Astrocyte (in vitro differentiated cells and primary cell): Measurements from ENCODE around the gene UGDH. TPM values are rescaled to one million over a fixed set of nuclear protein-coding genes. Genes with fewer than 3 reads are reported as not detected.

Experiments used
- DNase-seq: peaks from one replicate; pipeline ENCODE4 v3.0.0-alpha.2; 2010; ENCODE audit warnings: low read depth
- FAIRE-seq: peaks from 2 replicates; lab custom pipeline; 2011; peaks lifted over from hg19 to GRCh38; lab: Jason Lieb, UNC
- H2AFZ ChIP-seq: 2 replicates; pipeline ENCODE4 v1.6.0; 2012; ENCODE audit warnings: low read depth, low read length, inconsistent platforms
- H3K27ac ChIP-seq: 2 replicates; pipeline ENCODE4 v1.5.1; 2011; ENCODE audit warnings: low read depth, low read length, inconsistent platforms
- H3K27me3 ChIP-seq: 2 replicates; pipeline ENCODE4 v1.6.0; 2011; ENCODE audit warnings: low read length, inconsistent platforms; ENCODE audit not compliant: insufficient read depth
- H3K36me3 ChIP-seq: 2 replicates; pipeline ENCODE4 v1.5.1; 2011; ENCODE audit warnings: low read length, inconsistent platforms; ENCODE audit not compliant: insufficient read depth
- H3K4me1 ChIP-seq: 2 replicates; pipeline ENCODE4 v1.5.1; 2011; ENCODE audit warnings: low read length, inconsistent platforms; ENCODE audit not compliant: insufficient read depth
- H3K4me2 ChIP-seq: 2 replicates; pipeline ENCODE4 v1.6.0; 2012; ENCODE audit warnings: low read length, inconsistent platforms
- H3K4me3 ChIP-seq: 2 replicates; pipeline ENCODE4 v1.5.1; 2011; ENCODE audit warnings: low read depth, mild to moderate bottlenecking, low read length, inconsistent platforms; ENCODE audit not compliant: insufficient read depth
- H3K79me2 ChIP-seq: 2 replicates; pipeline ENCODE4 v1.6.0; 2012; ENCODE audit warnings: mild to moderate bottlenecking, low read length, inconsistent platforms; ENCODE audit not compliant: insufficient read depth
- H3K9ac ChIP-seq: 2 replicates; pipeline ENCODE4 v1.6.0; 2012; ENCODE audit warnings: mild to moderate bottlenecking, low read length, inconsistent platforms
- H3K9me3 ChIP-seq: 2 replicates; pipeline ENCODE4 v1.5.1; 2012; ENCODE audit warnings: low read depth, mild to moderate bottlenecking, low read length, inconsistent platforms; ENCODE audit not compliant: insufficient read depth
- H4K20me1 ChIP-seq: 2 replicates; pipeline ENCODE4 v1.6.0; 2012; ENCODE audit warnings: low read length, inconsistent platforms; ENCODE audit not compliant: insufficient read depth
- H3K27ac Mint-ChIP-seq: one replicate; pipeline ENCODE4 v1.8.0; 2021; ENCODE audit warnings: mild to moderate bottlenecking, mixed read lengths; ENCODE audit not compliant: unreplicated experiment
- H3K27me3 Mint-ChIP-seq: one replicate; pipeline ENCODE4 v1.8.0; 2021; ENCODE audit warnings: low read depth, mixed read lengths; ENCODE audit not compliant: unreplicated experiment
- H3K36me3 Mint-ChIP-seq: one replicate; pipeline ENCODE4 v1.8.0; 2021; ENCODE audit warnings: low read depth, mixed read lengths; ENCODE audit not compliant: unreplicated experiment
- H3K4me1 Mint-ChIP-seq: one replicate; pipeline ENCODE4 v1.8.0; 2021; ENCODE audit warnings: low read depth, mixed read lengths; ENCODE audit not compliant: unreplicated experiment
- H3K4me3 Mint-ChIP-seq: one replicate; pipeline ENCODE4 v1.8.0; 2021; ENCODE audit warnings: mild to moderate bottlenecking, moderate library complexity, mixed read lengths; ENCODE audit not compliant: unreplicated experiment
- H3K9me3 Mint-ChIP-seq: one replicate; pipeline ENCODE4 v1.8.0; 2021; ENCODE audit warnings: mild to moderate bottlenecking, mixed read lengths; ENCODE audit not compliant: unreplicated experiment
- CTCF ChIP-seq: IDR thresholded peaks from 2 replicates; pipeline ENCODE4 v1.5.1; 2011; ENCODE audit warnings: low read depth, mild to moderate bottlenecking, inconsistent platforms, low read length, moderate library complexity; ENCODE audit not compliant: insufficient read depth
- EZH2 ChIP-seq: IDR thresholded peaks from 2 replicates; pipeline ENCODE4 v1.6.1; 2012; ENCODE audit warnings: mild to moderate bottlenecking, low read length, inconsistent platforms; ENCODE audit not compliant: insufficient read depth
- total RNA-seq: library from RNA; stranded (reverse); gene quantifications from 2 replicates; pipeline ENCODE4 v1.2.1, GENCODE V29; 2021

The UGDH gene
- total RNA-seq, 1 donor from 2014 or later, result 114 TPM

- Histone ChIP-seq H3K9me3 (no peaks in the 10 kb centered on the region), H3K4me3 (peak overlapping the region; percentile 40), H3K79me2 (peaks cover 89% of the 10 kb centered on the region), H3K27ac (peak overlapping the region; percentile 16), H3K4me2 (peak overlapping the region; percentile 86), H3K4me1 (peaks cover 35% of the 10 kb centered on the region), H3K27me3 (no peaks in the 10 kb centered on the region), H2AFZ (no peak overlapping the region), H4K20me1 (peaks cover 29% of the 10 kb centered on the region), H3K36me3 (no peaks in the 10 kb centered on the region), H3K9ac (peak overlapping the region; percentile 37)
- H3K27me3 Mint-ChIP-seq, result no peaks in the 10 kb centered on the region
- no peak for DNase-seq
- TF ChIP-seq CTCF (no peak), EZH2 (no peak)
- no peaks in the 10 kb centered on the region for H3K36me3 Mint-ChIP-seq
- H3K4me1 Mint-ChIP-seq, result peaks cover 22% of the 10 kb centered on the region
- no peaks in the 10 kb centered on the region for H3K9me3 Mint-ChIP-seq
- FAIRE-seq, result no peak
- H3K27ac Mint-ChIP-seq, result no peak overlapping the region
- H3K4me3 Mint-ChIP-seq, result peak overlapping the region; percentile 100
Observed at GRCh38 chr4:39524161-39524957, 2.9 kb downstream of the UGDH start.

GRCh38 chr4:39522068-39522467 is 5.2 kb downstream of the UGDH start:
- Mint-ChIP-seq H3K4me3 (peak overlapping the region; percentile 5), H3K36me3 (no peaks in the 10 kb centered on the region), H3K9me3 (no peaks in the 10 kb centered on the region), H3K27me3 (no peaks in the 10 kb centered on the region), H3K27ac (peak overlapping the region; percentile 41), H3K4me1 (peaks cover 22% of the 10 kb centered on the region)
- Histone ChIP-seq H3K27ac (peak overlapping the region; percentile 90), H3K9me3 (no peaks in the 10 kb centered on the region), H3K4me3 (peak overlapping the region; percentile 14), H3K79me2 (peaks cover 96% of the 10 kb centered on the region), H3K9ac (peak overlapping the region; percentile 72), H3K4me2 (peak overlapping the region; percentile 74), H3K36me3 (peaks cover 17% of the 10 kb centered on the region), H4K20me1 (peaks cover 43% of the 10 kb centered on the region), H3K4me1 (peaks cover 33% of the 10 kb centered on the region), H3K27me3 (no peaks in the 10 kb centered on the region), H2AFZ (no peak overlapping the region)
- TF ChIP-seq EZH2, result no peak
- TF ChIP-seq CTCF, result no peak
- FAIRE-seq, result no peak
- DNase-seq, result no peak
